ENCODE measurements around the gene ADGRG3. TPM values are rescaled to one million over a fixed set of nuclear protein-coding genes. Genes with fewer than 3 reads are reported as not detected.

The ADGRG3 gene
- total RNA-seq, 1 experiment from 2014 or later: 0.46 TPM

GRCh38 chr16:57642160-57643135 lies 25.7 kb upstream of the ADGRG3 start:
- H3K79me2 ChIP-seq (ENCODE audit: insufficient read depth, low read length): no peaks in the 10 kb centered on the region
- no peaks in the 10 kb centered on the region for H3K36me3 Mint-ChIP-seq (ENCODE audit: insufficient read depth in 1 of 3, low read depth in 3 of 3)
- no peak overlapping the region for H3K27ac Mint-ChIP-seq
- H3K23ac ChIP-seq (ENCODE audit: insufficient read length, low read depth, low read length): no peak overlapping the region
- H3K79me1 ChIP-seq (ENCODE audit: insufficient read depth, low read depth, low read length, poor library complexity, severe bottlenecking): no peaks in the 10 kb centered on the region
- WGBS (ENCODE audit: extremely low coverage, insufficient read length, low lambda C conversion rate): no CpG with 5 or more reads among the region's 11 CpGs
- H2BK5ac ChIP-seq (ENCODE audit: insufficient read length, low read length): no peak overlapping the region
- H4K91ac ChIP-seq (ENCODE audit: insufficient read length, low read depth, low read length): no peak overlapping the region
- H2BK15ac ChIP-seq (ENCODE audit: low read depth, low read length): no peak overlapping the region
- H3K4me3 Mint-ChIP-seq: no peak overlapping the region
- H3K18ac ChIP-seq (ENCODE audit: insufficient read length, low read depth, low read length): no peak overlapping the region
- H3K27ac ChIP-seq (ENCODE audit: insufficient read length, low read depth, low read length): no peak overlapping the region
- H3K4me2 ChIP-seq (ENCODE audit: insufficient read depth, insufficient read length, low read length): no peak overlapping the region
- H3K4me1 ChIP-seq (ENCODE audit: insufficient read depth, low read length): no peaks in the 10 kb centered on the region
- no peaks in the 10 kb centered on the region for H3K9me3 ChIP-seq (ENCODE audit: control insufficient read depth, low read depth, low read length)
- peaks cover 34% of the 10 kb centered on the region for H3K27me3 Mint-ChIP-seq (ENCODE audit: low read depth)
- no peak for TF ChIP-seq CTCF (conservative IDR thresholded peaks at IDR 0.05)
- no peak overlapping the region for H4K8ac ChIP-seq (replicated peaks; ENCODE audit: insufficient read length, low read depth, low read length)
- H4K20me1 ChIP-seq (ENCODE audit: control insufficient read depth, insufficient read depth, insufficient read length): no peaks in the 10 kb centered on the region
- H2BK20ac ChIP-seq (ENCODE audit: low read depth, low read length, poor library complexity, severe bottlenecking): no peak overlapping the region
- H3T11ph ChIP-seq (ENCODE audit: low read length): no peak overlapping the region
- no peak overlapping the region for H2BK120ac ChIP-seq (ENCODE audit: low read depth, low read length, poor library complexity, severe bottlenecking)
- no peak overlapping the region for H4K5ac ChIP-seq (ENCODE audit: insufficient read length, low read depth, low read length)
- no peak overlapping the region for H3K56ac ChIP-seq (ENCODE audit: insufficient read length, low read depth, low read length)
- DNase-seq: no peak
- H2AFZ ChIP-seq (ENCODE audit: low read length): no peak overlapping the region
- H3K9ac ChIP-seq (ENCODE audit: extremely low read depth, insufficient read length, low read length): no peak overlapping the region
- H2AK5ac ChIP-seq (ENCODE audit: insufficient read length, low read length): no peak overlapping the region
- no peak overlapping the region for H3K4ac ChIP-seq (ENCODE audit: low read depth, low read length)
- no peaks in the 10 kb centered on the region for H3K9me3 Mint-ChIP-seq
- peaks cover 2% of the 10 kb centered on the region; the same call in 1 of the 2 replicates for H3K27me3 ChIP-seq (ENCODE audit: insufficient read depth, low read length)
- no peak overlapping the region for H3K14ac ChIP-seq (ENCODE audit: insufficient read depth, low read length)
- H3K23me2 ChIP-seq (ENCODE audit: insufficient read length, low read depth, low read length, poor library complexity, severe bottlenecking): no peaks in the 10 kb centered on the region
- peaks cover 12 to 23% of the 10 kb centered on the region in 2 experiments for H3K4me1 Mint-ChIP-seq
- H2BK12ac ChIP-seq (ENCODE audit: insufficient read length, low read depth, low read length): no peak overlapping the region
